GM23338 (cell line): Measurements from ENCODE around the gene IL23R.

Experiments
- CREB1 ChIP-seq: fragments of 250-450 bp; sonication (Bioruptor Pico); IDR thresholded peaks from 2 replicates; pipeline ENCODE4 v1.5.0; 2020; ENCODE audit warnings: low read depth, mild to moderate bottlenecking, moderate library complexity
- CTCF ChIP-seq, 2 experiments: fragments of 200-600 bp in 1 of 2; sonication (generic) in 1 of 2; conservative IDR thresholded peaks; 2 replicates each; pipeline versions ENCODE4 v1.5.1 to v1.6.1; 2016 to 2017; ENCODE audit warnings: antibody characterized with exemption in 2 of 2, low read depth in 2 of 2, mild to moderate bottlenecking in 2 of 2, moderate library complexity in 1 of 2
- ETS1 ChIP-seq: IDR thresholded peaks from 2 replicates; pipeline ENCODE4 v1.6.1; 2016; ENCODE audit warnings: antibody characterized with exemption
- EZH2 ChIP-seq: fragments of 200-600 bp; sonication (generic); IDR thresholded peaks from one replicate; pipeline ENCODE4 v1.8.0; 2017; ENCODE audit warnings: antibody characterized with exemption, mild to moderate bottlenecking, low read depth; ENCODE audit not compliant: unreplicated experiment
- EZH2phosphoT487 ChIP-seq: fragments of 200-600 bp; sonication (generic); IDR thresholded peaks from one replicate; pipeline ENCODE4 v1.8.1; 2018; ENCODE audit warnings: antibody characterized with exemption; ENCODE audit not compliant: unreplicated experiment
- POLR2AphosphoS5 ChIP-seq: IDR thresholded peaks from 2 replicates; pipeline ENCODE4 v1.6.1; 2016; ENCODE audit warnings: antibody characterized with exemption, low read depth

- TF ChIP-seq CTCF (conservative IDR thresholded peaks at IDR 0.05; ENCODE audit: low read depth in 2 of 2) = no peak
- no peak for TF ChIP-seq POLR2AphosphoS5
- TF ChIP-seq EZH2phosphoT487 = no peak
- no peak for TF ChIP-seq CREB1 (CRISPR knock-in tag)
- TF ChIP-seq EZH2 = no peak
- no peak for TF ChIP-seq ETS1
Observed at GRCh38 chr1:67274623-67275325, 108.5 kb downstream of the IL23R start.
